ENCODE data around the gene EIF4G3.
"Not testable (repeated sequence)": the region's sequence is repeated elsewhere in the genome, so short reads cannot be mapped to it uniquely, and the experiment has no call there.

Gene EIF4G3

DNA sequence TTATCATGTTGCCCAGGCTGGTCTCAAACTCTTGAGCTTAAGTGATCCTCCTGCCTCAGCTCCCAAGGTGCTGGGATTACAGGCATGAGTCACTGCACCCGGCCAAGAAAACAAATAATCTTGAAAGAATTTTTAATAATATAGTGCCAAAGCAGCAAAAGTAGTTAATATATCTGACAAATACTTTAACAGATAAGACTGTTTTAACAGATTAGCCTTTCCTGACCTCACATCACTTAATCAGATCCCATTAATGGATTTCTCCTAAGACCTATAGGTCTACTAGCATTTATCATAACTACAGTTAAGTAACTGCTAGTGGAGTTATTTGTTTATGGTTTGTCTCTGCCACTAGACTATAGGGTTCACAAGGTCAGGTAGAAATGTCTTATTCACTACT is 328.5 kb downstream of the EIF4G3 start:
- in situ Hi-C loops (cut with MboI; ENCODE audit: low sequenced_read_pairs) = no loop called here

DNA sequence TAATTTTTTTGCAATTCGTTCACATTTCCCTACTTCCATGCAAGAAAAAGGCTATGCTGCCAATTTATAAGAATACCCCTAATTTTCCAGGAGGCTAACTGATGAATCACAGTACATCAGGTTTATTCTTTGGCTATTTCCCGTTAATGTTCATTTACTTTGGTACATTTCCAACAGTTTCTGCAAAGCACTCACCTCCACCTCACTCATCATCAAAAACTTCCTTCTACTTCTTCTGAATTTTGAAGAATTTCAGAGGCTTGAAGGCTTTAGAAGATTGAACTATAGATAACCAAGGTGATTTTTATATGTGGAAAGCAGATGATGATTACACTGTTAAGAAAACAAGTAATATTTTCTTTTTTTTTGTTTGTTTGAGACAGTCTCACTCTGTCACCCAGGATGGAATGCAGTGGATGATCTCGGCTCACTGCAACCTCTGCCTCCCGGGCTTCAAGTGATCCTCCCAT is 329.1 kb downstream of the EIF4G3 start:
- in situ Hi-C loops (cut with MboI; ENCODE audit: low sequenced_read_pairs) = no loop called here

DNA sequence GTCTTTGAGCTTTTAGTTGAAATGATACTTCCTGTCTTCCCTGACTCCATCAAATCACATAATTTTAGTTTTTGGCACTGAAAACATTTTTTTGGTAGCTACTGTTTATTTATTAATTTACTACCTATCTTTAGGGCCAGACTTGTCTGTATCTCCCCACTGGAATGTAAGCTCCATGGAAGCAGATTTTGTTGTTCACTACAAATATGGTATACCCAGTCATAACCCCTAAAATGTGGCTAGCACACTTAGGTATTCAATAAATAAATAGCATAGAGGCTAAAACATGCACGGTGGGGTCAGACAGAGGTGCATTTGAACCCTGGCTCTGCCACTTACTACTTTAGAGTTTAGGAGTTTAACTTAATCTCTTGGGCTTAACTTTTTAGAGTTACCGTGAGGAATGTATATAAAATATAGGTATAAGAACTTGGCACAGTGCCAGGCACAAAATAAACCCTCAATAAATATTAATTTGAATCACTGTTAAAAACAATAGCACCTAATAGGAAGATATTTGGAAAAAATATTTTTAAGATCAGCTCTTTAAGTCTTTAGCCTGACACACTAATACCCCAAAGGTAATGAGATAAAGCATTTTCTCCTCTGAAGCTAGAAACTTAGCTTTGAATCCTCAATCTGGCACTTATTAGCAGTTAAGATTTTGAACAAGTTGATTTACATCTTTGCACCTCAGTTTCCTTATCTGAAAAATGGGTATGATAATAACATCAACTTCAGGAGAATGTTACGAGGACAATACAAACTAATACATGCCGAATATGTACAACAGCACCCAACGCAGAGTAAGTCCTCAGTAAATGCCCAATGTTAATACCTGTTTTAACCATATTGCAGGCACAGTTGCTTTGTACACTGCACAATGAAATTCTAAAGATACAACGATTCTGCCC is 330.0 kb downstream of the EIF4G3 start:
- in situ Hi-C loops (cut with MboI; ENCODE audit: low sequenced_read_pairs) = no loop called here

- in situ Hi-C loops (cut with MboI; ENCODE audit: low sequenced_read_pairs) = no loop called here
Observed at GRCh38 chr1:20840731-20841130, 336.0 kb downstream of the EIF4G3 start.

DNA sequence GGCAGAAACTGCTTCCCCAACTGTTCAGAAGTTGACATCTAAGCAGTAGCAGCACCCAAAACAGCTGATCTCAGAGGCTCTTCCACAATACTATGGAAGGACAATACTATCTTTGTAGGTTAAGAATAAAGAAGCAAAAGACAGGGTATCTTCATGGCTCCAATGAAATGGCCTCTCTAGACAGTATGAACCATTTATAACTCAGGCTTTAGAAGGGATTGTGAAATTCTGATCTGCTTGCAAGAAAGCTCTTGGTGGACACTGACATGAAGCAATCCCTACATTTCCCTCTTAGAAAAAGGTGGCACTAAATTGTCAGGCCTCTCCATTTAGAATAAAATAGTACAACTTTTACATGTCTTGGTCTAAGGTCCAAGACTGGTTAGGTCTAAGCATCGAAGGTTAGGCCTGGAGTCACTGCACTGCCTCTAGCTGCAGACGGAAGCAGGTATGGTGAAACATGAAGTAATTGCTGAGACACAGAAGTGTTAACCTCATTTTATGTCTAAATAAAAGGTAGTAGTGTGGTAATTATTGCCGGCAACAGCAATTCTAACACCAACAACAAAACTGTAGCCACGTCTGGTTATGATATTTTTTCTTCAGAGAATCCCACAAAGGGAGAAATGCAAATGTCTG is 339.0 kb downstream of the EIF4G3 start:
- in situ Hi-C loops (cut with MboI; ENCODE audit: low sequenced_read_pairs) = no loop called here

GRCh38 chr1:20836230-20836629 is 340.5 kb downstream of the EIF4G3 start:
- in situ Hi-C loops (cut with MboI; ENCODE audit: low sequenced_read_pairs) = no loop called here

DNA sequence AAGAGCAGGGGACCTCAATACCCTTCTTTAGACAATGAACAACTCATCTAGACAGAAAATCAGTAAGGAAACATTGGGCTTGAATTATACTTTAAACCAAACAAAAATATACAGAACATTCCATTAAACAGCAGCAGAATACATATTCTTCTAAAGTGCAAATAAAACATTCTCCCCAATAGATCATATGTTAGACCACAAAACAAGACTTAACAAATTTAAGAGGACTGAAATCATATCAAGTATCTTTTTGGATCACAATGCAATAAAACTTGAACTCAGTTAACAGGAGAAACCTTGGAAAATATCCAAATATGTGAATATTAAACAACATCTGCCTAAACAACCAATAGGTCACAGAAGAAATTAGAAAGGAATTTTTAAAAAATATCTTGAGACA is 341.9 kb downstream of the EIF4G3 start:
- in situ Hi-C loops (cut with MboI; ENCODE audit: low sequenced_read_pairs) = no loop called here

DNA sequence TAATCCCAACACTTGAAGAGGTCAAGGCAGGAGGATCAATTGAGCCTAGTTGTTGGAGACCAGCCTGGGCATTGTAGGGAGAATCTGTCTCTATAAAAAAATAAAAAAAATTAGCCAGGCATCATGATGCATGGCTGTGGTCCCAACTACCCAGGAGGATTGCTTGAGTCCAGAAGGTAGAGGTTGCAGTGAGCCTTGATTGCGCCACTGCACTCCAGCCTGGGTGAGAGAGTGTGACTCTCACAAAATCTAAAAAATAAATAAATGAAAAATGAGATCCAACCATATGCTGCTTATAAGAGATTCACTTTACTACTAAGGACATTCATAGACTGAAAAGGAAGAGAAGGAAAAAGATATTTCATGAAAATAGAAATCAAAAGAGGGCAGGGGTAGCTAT is 342.5 kb downstream of the EIF4G3 start:
- in situ Hi-C loops (cut with MboI; ENCODE audit: low sequenced_read_pairs) = no loop called here

GRCh38 chr1:20830378-20830777 is 346.3 kb downstream of the EIF4G3 start:
- in situ Hi-C loops (cut with MboI; ENCODE audit: low sequenced_read_pairs) = no loop called here

GRCh38 chr1:20829946-20830345 is 346.8 kb downstream of the EIF4G3 start:
- in situ Hi-C loops (cut with MboI; ENCODE audit: low sequenced_read_pairs) = no loop called here

- in situ Hi-C loops (cut with MboI; ENCODE audit: low sequenced_read_pairs) = no loop called here
Observed at GRCh38 chr1:20829531-20829930, 347.2 kb downstream of the EIF4G3 start.

GRCh38 chr1:20823845-20824244 is 352.9 kb downstream of the EIF4G3 start:
- in situ Hi-C loops (cut with MboI; ENCODE audit: low sequenced_read_pairs) = no loop called here

GRCh38 chr1:20821466-20821865 is 355.2 kb downstream of the EIF4G3 start:
- in situ Hi-C loops (cut with MboI; ENCODE audit: low sequenced_read_pairs) = no loop called here

GRCh38 chr1:20819818-20820217 is 356.9 kb downstream of the EIF4G3 start:
- in situ Hi-C loops (cut with MboI; ENCODE audit: low sequenced_read_pairs) = no loop called here

DNA sequence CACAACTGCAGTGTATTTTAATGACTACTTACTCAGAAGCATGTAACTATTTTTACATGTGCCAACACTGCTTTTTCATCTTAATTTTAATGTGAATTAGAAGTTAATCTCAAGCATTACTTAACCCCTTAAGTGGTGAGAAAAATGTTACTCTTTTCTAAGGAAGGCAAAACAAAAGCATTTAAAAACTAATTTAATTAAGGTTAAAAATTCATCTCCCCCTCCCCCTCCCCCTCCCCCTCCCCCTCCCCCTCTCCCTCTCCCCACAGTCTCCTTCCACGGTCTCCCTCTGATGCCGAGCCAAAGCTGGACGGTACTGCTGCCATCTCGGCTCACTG is 362.2 kb downstream of the EIF4G3 start:
- in situ Hi-C loops (cut with MboI; ENCODE audit: low sequenced_read_pairs) = no loop called here

DNA sequence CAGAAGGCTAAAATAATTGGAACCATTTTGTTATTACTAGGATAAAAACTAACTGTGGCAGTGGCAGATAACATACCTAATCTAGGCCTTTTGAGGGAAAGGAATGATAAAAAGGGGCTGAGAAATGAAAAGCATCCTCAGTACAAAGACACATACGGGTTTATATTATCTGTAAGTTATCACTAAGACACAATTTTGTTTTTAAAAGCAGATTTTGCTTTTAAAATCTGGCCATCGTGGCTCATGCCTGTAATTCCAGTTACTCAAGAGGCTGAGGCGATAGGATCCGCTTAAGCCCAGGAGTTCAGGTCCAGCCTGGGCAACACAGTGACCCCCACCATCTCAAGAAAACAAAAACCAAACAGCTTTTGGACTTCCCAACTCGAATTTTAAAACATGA is 364.8 kb downstream of the EIF4G3 start:
- in situ Hi-C loops (cut with MboI; ENCODE audit: low sequenced_read_pairs) = no loop called here

GRCh38 chr1:20793236-20793635 is 383.5 kb downstream of the EIF4G3 start:
- in situ Hi-C loops (cut with MboI; ENCODE audit: low sequenced_read_pairs) = no loop called here

GRCh38 chr1:20792196-20792595 is 384.5 kb downstream of the EIF4G3 start:
- in situ Hi-C loops (cut with MboI; ENCODE audit: low sequenced_read_pairs) = no loop called here

DNA sequence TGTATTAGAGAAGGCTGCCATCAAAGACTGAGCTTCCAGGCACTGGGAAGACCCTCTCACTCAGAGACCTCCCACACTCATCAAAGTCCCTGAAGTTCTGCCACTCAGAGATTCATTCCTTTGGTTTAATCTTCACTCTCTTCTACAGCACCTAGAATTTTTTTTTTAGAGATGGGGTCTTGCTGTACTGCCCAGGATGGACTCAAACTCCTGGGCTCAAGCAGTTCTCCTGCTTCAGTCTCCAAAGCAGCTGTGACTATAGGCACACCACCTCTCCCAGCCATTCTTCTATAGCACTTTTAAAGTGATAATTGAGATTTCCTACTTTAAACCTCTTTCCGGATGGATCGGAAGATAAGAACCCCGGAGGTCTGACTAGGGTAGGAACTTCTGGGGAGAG is 385.9 kb downstream of the EIF4G3 start:
- in situ Hi-C loops (cut with MboI; ENCODE audit: low sequenced_read_pairs) = no loop called here

DNA sequence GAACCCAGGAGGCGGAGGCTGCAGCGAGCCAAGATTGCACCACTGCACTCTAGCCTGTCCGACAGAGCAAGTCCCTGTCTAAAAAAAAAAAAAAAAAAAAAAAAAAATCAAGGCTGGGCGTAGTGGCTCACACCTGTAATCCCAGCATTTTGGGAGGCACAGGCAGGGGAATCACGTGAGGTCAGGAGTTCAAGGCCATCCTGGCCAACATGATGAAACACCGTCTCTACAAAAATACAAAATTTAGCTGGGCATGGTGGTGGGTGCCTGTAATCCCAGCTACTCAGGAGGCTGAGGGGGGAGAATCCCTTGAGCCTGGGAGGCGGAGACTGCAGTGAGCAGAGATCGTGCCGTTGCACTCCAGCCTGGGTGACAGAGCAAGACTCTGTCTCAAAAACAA is 387.1 kb downstream of the EIF4G3 start:
- in situ Hi-C loops (cut with MboI; ENCODE audit: low sequenced_read_pairs) = not testable (repeated sequence)

DNA sequence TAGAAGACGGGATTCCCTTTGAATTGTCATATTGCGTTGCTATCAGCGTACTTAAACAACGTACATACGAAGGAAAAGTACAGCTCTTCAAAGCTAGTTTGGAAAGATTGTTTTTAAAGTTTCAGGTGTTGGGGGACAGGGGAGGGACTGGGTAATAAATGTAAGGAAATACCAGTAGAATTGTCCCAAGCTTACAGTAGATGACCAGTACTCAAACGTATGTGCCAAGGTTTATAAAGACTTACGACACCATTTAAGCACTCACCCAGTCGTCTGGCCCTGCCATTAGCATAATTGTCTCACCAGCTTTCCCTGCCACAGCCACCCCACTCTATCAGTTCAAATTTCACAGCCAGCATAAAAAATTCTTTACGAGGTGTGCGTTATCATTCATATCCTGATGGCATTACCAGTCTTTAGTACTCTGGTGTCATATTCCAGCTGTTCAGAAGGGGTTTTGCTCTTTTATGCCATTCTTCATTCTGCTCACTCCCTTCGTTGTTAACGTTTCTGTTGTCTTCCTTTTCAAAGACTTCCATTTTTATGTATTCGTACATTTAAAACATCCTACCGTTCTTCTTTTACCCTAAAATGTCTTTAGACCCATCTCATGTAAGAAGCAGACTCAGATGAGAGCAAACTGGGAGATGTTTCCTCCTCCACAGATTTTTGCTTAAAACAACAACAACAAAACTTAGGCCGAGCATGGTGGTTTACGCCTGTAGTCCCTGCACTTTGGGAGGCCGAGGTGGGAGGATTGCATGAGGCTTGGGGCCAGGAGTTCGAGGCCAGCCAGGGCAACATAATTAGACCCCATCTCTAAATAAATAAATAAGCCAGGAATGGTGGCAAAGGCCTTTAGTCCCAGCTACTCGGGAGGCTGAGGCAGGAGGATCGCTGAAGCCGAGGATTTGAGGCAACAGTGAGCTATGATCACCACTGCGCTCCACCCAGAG is 388.6 kb downstream of the EIF4G3 start:
- in situ Hi-C loops (cut with MboI; ENCODE audit: low sequenced_read_pairs) = no loop called here

All from HL-60/S4 (cell line).